Left ventricle myocardium inferior (tissue), 1 donor: ENCODE data around the gene FREM3. TPM values are rescaled to one million over a fixed set of nuclear protein-coding genes. Genes with fewer than 3 reads are reported as not detected.
A peak's percentile ranks its signal among the peaks of the same experiment; 100 is the strongest.

ENCODE experiments used
- DNase-seq: peaks from one replicate; pipeline ENCODE4 v3.0.0-alpha.2; 2020
- H3K27ac ChIP-seq: fragments of 200-600 bp; replicated peaks from 2 replicates; pipeline ENCODE4 v1.8.0; 2021
- H3K27me3 ChIP-seq: fragments of 200-600 bp; 2 replicates; pipeline ENCODE4 v1.8.0; 2021; ENCODE audit warnings: low read depth
- H3K36me3 ChIP-seq: fragments of 200-600 bp; 2 replicates; pipeline ENCODE4 v1.8.0; 2021
- H3K4me1 ChIP-seq: fragments of 200-600 bp; 2 replicates; pipeline ENCODE4 v1.8.0; 2021
- H3K4me3 ChIP-seq: fragments of 200-600 bp; 2 replicates; pipeline ENCODE4 v1.8.0; 2021; ENCODE audit warnings: mild to moderate bottlenecking, moderate library complexity
- H3K9me3 ChIP-seq: fragments of 200-600 bp; replicated peaks from 2 replicates; pipeline ENCODE4 v1.8.0; 2021
- intact Hi-C: fragments of 100-400 bp; cut with micrococcal nuclease; formaldehyde crosslinking; loops from one replicate; pipeline ENCODE4 v1.11.0; 2022
- total RNA-seq: library from RNA; stranded (reverse); fragmentation: NEBNext Ultra II Directional; extraction: Animal tissue kit (Norgen Biotek cat#: 25700); gene quantifications from one replicate; pipeline ENCODE4 v1.2.1, GENCODE V29; 2021
- TF ChIP-seq, protein P1 (sequence below): fragments of 200-600 bp; IDR thresholded peaks from 2 replicates; pipeline ENCODE4 v1.8.0; 2021; ENCODE audit warnings: antibody characterized with exemption, mild to moderate bottlenecking, borderline replicate concordance
- donor health status: DM: no; HTN: yes; CAD: no; lungs with severe emphysema.

The FREM3 gene
- total RNA-seq, 1 donor from 2014 or later: not detected

DNA sequence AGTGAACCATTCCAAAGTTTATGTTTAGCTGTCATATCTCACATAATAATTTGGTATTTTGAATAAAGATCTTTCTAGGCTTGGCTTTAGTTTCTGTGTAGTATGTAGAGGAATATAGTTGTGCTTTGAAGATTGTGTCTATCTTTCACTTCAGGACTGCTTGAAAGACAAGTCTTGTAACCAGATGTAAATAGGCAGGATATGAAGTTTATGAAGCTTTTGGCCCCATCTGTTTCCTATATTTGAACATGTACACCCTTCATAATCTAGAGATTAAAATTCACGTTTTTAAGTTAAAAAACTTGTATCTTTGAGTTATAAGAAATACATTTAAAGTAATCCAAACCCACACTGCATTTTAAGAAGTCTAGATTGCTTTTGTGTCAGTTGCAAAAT, 11.7 kb upstream of the FREM3 start:
- peaks cover 2% of the 10 kb centered on the region for H3K9me3 ChIP-seq
- no peak overlapping the region for H3K27ac ChIP-seq
- intact Hi-C loops: no loop called here
- no peak for DNase-seq
- H3K27me3 ChIP-seq: no peaks in the 10 kb centered on the region
- H3K4me1 ChIP-seq: no peaks in the 10 kb centered on the region
- H3K36me3 ChIP-seq: no peaks in the 10 kb centered on the region
- no peak overlapping the region for H3K4me3 ChIP-seq
- TF ChIP-seq, protein P1, sequence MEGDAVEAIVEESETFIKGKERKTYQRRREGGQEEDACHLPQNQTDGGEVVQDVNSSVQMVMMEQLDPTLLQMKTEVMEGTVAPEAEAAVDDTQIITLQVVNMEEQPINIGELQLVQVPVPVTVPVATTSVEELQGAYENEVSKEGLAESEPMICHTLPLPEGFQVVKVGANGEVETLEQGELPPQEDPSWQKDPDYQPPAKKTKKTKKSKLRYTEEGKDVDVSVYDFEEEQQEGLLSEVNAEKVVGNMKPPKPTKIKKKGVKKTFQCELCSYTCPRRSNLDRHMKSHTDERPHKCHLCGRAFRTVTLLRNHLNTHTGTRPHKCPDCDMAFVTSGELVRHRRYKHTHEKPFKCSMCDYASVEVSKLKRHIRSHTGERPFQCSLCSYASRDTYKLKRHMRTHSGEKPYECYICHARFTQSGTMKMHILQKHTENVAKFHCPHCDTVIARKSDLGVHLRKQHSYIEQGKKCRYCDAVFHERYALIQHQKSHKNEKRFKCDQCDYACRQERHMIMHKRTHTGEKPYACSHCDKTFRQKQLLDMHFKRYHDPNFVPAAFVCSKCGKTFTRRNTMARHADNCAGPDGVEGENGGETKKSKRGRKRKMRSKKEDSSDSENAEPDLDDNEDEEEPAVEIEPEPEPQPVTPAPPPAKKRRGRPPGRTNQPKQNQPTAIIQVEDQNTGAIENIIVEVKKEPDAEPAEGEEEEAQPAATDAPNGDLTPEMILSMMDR: no peak

DNA sequence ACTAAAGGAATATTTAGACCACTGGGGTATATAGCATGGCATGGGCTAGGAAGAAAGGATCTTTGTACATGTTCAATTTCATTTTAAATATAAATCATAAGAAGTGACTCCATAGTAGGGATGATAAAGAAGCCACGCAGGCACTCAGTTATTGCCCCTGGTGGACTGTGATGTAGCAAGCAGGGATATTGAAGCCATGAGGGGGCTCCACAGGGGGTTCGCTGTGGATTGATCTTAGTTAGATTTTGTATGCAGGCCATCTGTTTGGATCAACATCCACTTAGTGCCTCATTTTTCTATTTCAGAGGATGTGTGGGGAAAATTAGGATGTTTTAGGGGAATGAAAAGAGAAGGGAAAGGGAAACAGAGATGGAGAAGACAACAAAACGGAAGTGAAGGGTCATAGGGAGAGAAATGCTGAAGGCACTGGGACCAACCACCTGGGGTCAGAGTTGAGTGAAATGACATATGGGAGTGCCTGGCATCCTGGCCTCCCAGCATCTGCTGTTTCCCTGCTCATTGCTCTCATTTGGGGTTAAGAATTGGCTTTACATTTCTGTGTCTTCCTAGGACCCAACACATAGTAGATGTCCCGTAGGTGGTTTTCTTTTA, 11.2 kb upstream of the FREM3 start:
- TF ChIP-seq, protein P1: no peak
- Histone ChIP-seq H3K9me3 (peaks cover 7% of the 10 kb centered on the region), H3K36me3 (no peaks in the 10 kb centered on the region), H3K27me3 (no peaks in the 10 kb centered on the region), H3K4me1 (no peaks in the 10 kb centered on the region), H3K27ac (no peak overlapping the region), H3K4me3 (no peak overlapping the region)
- intact Hi-C loops: no loop called here
- no peak for DNase-seq

DNA sequence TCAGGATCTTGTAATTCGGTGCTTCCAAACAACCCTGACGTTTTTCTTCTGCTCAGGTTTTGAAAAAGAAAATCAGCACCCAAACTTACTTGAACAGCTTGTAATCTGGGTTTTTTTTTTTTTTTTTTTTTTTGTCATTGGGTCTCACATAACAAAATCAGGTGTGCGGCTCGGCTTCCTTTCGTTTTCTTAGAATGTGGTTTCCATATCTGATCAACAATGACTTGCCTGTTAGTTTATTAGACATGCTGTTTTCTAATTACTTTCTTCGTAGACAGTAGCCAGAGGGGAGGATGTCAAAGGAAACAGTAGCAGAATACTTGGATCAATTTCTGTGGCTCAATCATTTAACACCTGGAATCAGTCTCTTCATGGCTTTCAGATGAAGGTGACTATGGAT, 890 bp upstream of the FREM3 start:
- H3K27ac ChIP-seq: no peak overlapping the region
- TF ChIP-seq, protein P1: no peak
- no peak for DNase-seq
- H3K36me3 ChIP-seq: no peaks in the 10 kb centered on the region
- H3K9me3 ChIP-seq: no peaks in the 10 kb centered on the region
- peak overlapping the region; percentile 66 for H3K4me3 ChIP-seq
- peaks cover 46% of the 10 kb centered on the region for H3K27me3 ChIP-seq
- H3K4me1 ChIP-seq: peaks cover 21% of the 10 kb centered on the region
- intact Hi-C loops: no loop called here

DNA sequence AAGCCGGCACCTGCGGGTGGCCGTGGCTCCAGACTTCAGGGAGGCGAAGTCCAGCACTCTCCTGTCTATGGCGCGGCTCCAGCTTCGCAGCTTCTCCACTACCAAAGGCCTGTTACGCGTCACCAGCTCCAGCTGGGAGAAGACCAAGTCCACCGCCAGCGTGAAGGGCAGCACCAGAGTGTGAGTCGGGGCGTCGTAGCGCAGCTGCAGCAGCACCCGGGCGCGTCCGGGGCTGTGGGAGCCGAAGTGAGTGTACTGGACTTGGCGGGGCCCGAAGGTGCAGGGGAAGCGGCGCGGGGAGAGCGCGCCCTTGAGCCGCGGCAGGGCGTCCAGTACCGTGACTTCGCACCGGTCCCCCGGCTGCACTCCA, 444 bp downstream of the FREM3 start:
- Histone ChIP-seq H3K27me3 (peaks cover 46% of the 10 kb centered on the region), H3K27ac (no peak overlapping the region), H3K4me1 (peaks cover 21% of the 10 kb centered on the region), H3K4me3 (peak overlapping the region; percentile 66), H3K36me3 (no peaks in the 10 kb centered on the region), H3K9me3 (no peaks in the 10 kb centered on the region)
- DNase-seq: no peak
- intact Hi-C loops: no loop called here
- TF ChIP-seq, protein P1: no peak

DNA sequence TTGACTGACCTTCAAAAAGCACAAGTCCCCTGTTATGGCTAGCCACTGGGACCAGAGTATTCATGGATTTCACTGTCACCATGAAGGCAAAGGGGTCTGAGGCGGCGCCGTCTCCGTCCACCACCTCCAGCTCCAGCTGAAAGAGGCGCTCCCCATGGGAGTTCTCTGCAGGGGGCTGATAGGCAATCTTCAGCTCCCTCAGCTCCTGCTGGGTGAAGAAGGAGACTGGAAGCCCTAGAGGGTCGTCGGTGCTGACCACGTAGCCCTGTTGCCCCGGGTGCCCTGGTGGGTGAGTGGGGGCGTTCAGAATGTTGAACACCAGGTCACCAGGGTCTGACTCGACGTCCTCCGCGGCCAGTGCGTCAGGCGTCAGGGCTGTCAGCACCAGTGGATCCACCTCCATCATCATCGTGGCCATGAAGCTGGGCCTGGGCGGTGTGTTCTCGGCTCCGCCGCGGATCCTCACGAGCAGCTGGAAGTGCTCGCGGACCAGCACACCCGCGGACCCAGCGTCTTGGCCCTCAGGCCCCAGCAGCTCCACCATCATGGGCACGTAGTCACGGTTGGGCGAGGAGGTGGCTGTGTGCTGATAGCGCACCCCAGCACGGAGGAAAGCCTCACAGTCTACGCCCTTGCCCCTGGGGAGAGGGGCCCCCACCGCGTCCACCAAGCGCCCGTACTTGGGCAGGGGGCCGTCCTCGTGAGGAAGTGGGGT, 987 bp downstream of the FREM3 start:
- TF ChIP-seq, protein P1: no peak
- H3K36me3 ChIP-seq: no peaks in the 10 kb centered on the region
- DNase-seq: no peak
- H3K27ac ChIP-seq: no peak overlapping the region
- peaks cover 46% of the 10 kb centered on the region for H3K27me3 ChIP-seq
- peak overlapping the region; percentile 66 for H3K4me3 ChIP-seq
- H3K9me3 ChIP-seq: no peaks in the 10 kb centered on the region
- intact Hi-C loops: no loop called here
- peaks cover 21% of the 10 kb centered on the region for H3K4me1 ChIP-seq
